ENCODE data around the gene NXT1.
"Not testable (repeated sequence)": the region's sequence is repeated elsewhere in the genome, so short reads cannot be mapped to it uniquely, and the experiment has no call there.

NXT1 gene

DNA sequence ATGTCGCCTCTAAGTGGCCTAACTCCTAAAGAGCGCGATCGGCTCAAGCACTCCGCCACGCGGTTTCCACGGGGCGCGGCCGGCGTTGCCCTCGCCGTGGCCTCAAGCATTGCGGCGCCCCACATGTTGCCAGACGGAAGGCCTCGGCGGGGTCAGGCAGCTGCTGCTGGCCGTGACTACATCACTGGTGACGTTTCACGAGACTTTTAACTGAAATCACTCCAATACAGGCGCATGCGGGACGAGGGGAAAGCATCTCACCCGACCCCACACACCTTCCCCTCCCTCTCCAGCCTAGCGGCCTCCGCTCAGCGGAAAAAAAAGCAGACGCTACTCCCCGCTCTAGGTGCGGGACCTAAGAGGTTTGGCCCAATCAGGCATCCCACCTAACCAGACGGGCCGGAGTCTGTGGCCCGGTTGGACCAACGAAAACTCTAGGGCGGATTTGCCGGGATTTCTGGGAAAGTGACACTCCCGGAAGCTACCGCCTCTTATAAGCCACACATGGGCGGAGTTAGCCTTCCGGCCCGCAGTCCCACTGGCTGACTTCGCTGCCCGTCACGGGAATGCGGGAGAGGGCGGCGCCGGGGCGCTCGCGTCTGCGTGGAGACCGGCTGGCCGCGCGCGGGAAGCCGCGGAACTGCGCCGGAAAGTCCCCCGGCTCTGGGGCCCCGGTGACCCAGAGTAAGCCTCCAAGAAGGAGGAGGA is at the start of gene NXT1:
NXT1 (plus strand) TSS at position 596 of the 708 bp plus-strand sequence. CDS start 3,251 bp downstream, outside the sequence.
- peak; percentile 97 for DNase-seq (ENCODE audit: low spot score)

GRCh38 chr20:23301436-23302050 is 49.0 kb upstream of the NXT1 start:
- DNase-seq (ENCODE audit: low spot score): no peak

- DNase-seq (ENCODE audit: low spot score): no peak
Observed at GRCh38 chr20:23302386-23302785, 48.2 kb upstream of the NXT1 start.

DNA sequence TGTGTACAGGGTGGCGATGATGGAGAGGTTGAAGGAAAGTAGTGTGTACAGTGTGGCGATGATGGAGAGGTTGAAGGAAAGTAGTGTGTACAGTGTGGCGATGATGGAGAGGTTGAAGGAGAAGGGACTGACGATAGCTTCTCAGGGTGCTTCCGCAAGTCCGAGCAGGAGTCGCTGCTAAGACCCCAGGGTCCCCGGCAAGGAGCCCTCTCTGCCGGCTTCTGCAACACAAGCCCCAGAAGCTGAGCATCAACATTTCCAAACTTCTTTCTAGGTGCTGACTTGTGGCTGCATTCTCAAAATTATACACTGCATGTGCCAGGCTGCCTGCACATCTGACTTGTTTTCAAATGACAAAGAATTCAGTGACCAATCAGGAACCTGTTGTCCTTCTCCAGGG is 47.8 kb upstream of the NXT1 start:
- DNase-seq (ENCODE audit: low spot score): no peak

DNA sequence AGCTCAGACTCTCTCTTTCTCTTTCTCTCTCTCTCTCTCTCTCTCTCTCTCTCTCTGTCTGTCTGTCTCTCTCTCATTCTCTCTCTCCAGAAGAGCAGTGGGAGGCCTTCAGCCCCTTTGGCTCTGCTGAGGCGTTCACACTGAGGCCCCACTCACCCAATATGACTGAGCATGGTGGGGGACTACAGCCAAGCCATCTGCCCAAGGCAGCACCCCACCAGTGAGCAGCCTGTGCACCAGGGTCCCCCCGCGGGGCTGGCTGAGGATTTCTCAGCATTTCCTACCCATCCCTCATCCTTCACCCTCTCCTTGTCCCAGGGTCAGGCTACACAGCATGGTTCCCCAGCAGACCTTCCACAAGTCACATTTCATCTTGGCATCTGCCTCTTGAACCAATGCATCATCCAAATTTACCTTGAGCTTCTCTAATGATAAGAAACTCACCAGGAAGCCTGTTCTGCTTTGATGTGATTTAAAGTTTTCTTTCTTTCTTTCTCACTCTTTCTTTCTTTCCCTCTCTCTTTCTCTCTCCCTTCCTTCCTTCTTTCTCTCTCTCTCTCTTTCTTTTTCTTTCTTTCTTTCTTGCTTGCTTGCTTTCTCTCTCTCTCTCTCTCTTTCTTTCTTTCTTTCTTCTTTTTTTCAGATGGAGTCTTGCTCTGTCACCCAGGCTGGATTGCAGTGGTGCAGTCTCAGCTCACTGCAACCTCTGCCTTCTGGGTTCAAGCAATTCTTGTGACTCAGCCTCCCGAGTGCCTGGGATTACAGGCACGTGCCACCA is 47.1 kb upstream of the NXT1 start:
- no peak for DNase-seq (ENCODE audit: low spot score)

DNA sequence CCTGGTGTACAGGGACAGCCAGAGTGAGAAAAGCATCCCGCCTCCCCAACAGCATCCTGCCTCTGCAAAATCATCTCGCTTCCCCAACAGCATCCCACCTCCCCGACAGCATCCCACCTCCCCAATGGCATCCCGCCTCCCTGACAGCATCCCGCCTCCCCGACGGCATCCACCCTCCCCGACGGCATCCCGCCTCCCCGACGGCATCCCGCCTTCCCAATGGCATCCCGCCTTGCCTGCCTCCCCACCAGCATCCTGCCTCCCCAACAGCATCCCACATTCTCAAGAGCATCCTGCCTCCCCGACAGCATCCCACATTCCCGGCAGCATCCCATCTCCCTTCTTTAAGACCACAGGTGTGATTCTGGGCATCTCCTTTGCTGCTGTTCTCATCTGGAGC is 46.0 kb upstream of the NXT1 start:
- DNase-seq (ENCODE audit: low spot score): no peak

GRCh38 chr20:23305098-23305497 is 45.5 kb upstream of the NXT1 start:
- DNase-seq (ENCODE audit: low spot score): no peak

DNA sequence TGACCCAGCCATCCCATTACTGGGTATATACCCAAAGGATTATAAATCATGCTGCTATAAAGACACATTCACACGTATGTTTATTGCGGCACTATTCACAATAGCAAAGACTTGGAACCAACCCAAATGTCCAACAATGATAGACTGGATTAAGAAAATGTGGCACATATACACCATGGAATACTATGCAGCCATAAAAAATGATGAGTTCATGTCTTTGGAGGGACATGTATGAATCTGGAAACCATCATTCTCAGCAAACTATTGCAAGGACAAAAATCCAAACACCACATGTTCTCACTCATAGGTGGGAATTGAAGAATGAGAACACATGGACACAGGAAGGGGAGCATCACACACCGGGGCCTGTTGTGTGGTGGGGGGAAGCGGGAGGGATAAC is 43.2 kb upstream of the NXT1 start:
- DNase-seq (ENCODE audit: low spot score): not testable (repeated sequence)

GRCh38 chr20:23308024-23308423 is 42.6 kb upstream of the NXT1 start:
- DNase-seq (ENCODE audit: low spot score): no peak

- DNase-seq (ENCODE audit: low spot score): no peak
Observed at GRCh38 chr20:23308908-23309307, 41.7 kb upstream of the NXT1 start.

- DNase-seq (ENCODE audit: low spot score): no peak
Observed at GRCh38 chr20:23309781-23310180, 40.8 kb upstream of the NXT1 start.

DNA sequence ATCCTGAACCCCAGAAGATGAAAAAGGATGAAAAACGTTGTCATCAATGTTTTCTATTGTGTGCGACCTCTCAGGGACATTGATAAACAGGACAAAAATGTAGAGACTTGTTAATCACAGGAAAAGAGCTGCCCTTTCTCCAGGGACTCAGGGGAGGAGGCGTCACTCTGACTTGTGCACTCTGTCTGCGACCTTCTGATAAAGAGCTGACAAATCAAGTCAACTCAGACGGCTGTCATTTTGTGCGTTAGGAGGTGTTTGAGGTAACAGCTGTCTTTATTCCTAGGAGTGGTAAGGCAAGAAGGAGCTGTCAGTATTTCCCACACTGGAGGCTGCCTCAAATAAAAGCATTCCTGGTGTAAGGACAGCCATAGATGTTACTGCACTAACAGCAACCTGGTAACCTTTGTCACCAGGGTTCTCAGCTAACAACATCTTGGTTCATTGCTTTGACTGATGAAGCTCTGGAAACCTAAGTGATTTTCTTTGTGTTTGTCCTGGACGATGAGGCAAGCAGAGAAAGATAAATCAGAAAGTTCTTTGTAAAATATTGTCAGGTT is 38.6 kb upstream of the NXT1 start:
- no peak for DNase-seq (ENCODE audit: low spot score)

DNA sequence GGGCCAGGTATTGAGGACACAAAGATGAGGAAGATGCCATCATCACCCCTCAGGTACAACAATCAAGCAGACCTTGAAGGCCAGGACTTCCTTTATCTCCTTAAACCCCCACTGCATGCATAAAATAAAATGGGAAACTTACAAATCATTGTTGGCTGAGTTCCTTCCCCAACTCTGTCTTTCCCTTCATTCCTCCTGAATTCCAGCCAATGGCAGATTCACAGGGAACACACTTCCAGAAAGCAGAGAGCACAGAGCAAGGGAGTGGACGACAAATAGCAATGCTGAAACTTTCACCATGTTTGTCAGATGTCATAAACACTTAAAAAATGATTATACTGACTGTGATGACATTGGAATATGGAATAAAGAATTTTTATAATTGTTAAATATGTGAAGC is 37.3 kb upstream of the NXT1 start:
- DNase-seq (ENCODE audit: low spot score): no peak

DNA sequence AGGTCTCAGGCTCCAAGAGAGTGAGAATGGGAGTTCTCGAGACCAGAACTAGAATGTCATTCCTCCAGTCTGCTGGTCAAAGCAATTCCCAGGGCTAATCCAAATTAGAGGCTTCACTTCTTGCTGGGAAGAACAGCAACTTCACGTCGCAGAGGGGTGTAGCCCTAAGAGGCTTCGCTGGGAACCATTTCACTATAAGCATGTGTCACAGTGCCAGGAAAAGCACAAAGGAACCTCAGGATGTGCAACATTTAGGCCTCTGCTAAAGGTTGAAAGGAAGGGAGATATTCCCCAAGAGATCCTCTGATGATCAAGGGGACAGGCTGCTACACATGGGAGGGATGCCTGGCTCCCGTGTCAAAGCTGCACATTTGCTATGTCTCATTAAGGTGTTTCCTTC is 35.9 kb upstream of the NXT1 start:
- no peak for DNase-seq (ENCODE audit: low spot score)

- no peak for DNase-seq (ENCODE audit: low spot score)
Observed at GRCh38 chr20:23315099-23315498, 35.5 kb upstream of the NXT1 start.

GRCh38 chr20:23316626-23317025 is 34.0 kb upstream of the NXT1 start:
- DNase-seq (ENCODE audit: low spot score): no peak

- no peak for DNase-seq (ENCODE audit: low spot score)
Observed at GRCh38 chr20:23317081-23317480, 33.5 kb upstream of the NXT1 start.

DNA sequence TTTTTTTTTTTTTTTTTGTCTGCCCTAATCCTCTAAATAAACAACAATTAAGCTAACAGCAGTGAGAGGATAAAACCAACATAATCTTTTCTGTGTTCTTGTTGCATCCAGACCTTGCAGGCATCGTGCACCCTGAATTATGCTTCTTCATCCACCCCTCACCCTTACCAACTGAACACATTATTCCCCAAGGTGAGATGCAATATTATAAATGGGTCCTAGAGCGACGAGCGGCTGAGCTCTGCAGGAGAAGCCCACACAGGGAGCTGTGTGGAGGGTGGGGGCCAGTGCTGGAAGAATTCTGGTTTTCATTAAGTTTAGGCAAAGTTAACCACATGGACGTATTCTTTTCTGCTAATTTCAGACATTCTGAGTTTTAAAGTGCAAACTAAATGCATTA is 32.2 kb upstream of the NXT1 start:
- DNase-seq (ENCODE audit: low spot score): no peak

DNA sequence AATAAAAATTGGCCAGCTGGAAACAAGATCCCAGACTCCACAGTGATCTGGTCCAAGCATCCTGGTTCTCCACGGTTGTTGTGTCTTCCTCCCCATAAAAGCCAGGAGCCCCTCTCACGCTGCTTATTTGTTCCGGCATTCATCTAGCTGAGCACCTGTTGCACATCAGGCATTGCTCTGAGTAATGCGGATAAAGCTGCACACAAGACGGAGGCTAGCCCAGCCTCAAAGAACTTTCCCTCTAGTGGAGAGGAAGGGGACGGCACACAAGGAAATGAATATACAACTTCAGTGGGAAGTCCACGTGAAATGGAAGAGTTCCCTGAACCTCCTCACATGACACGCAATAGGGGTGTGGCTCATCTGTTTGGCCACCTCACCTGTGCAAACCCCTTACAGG is 30.3 kb upstream of the NXT1 start:
- peak; percentile 19 for DNase-seq (ENCODE audit: low spot score)

DNA sequence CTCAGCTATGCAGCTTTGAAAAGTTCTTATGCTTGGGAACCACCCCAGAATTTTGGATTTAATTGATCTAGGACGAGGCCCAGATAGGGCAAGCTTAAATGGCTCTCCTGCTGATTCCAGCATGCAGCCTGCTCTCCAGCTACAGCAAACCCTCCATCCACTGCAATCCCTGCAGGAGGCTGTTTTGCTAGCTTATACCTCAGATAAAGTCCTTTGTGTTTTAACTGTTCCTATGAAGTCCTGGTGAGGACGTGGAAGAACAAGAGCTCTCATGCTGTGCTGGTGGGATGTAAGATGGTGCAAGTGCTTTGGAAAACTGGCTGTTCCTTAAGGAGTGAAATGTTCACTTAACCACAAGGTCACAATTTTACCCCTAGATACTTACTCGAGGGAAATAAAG is 25.5 kb upstream of the NXT1 start:
- DNase-seq (ENCODE audit: low spot score): no peak

GRCh38 chr20:23326774-23327173 is 23.8 kb upstream of the NXT1 start:
- DNase-seq (ENCODE audit: low spot score): no peak

- DNase-seq (ENCODE audit: low spot score): no peak
Observed at GRCh38 chr20:23327617-23328333, 22.8 kb upstream of the NXT1 start.

Measured in NAMALWA (cell line).